Mucosa of descending colon (tissue), 3 donors: Measurements from ENCODE around the gene TTC7B. TPM values are rescaled to one million over a fixed set of nuclear protein-coding genes. Genes with fewer than 3 reads are reported as not detected.
"Not testable (repeated sequence)": the region's sequence is repeated elsewhere in the genome, so short reads cannot be mapped to it uniquely, and the experiment has no call there.

Experiments
- ATAC-seq: fragments of 200-7000 bp; cut with Tn5 transposase; one replicate; pipeline ENCODE4 v1.9.1; 2020; ENCODE audit warnings: mild to moderate bottlenecking, moderate library complexity
- DNase-seq, 3 donors: peaks; one replicate each; pipeline ENCODE4 v3.0.0-alpha.2; 2020
- H3K36me3 ChIP-seq: fragments of 200-600 bp; one replicate; pipeline ENCODE4 v1.8.0; 2021; ENCODE audit warnings: low read depth, mild to moderate bottlenecking
- H3K4me1 ChIP-seq: fragments of 200-600 bp; one replicate; pipeline ENCODE4 v1.8.0; 2021; ENCODE audit warnings: low read depth, mild to moderate bottlenecking
- H3K4me3 ChIP-seq: fragments of 200-600 bp; one replicate; pipeline ENCODE4 v1.8.0; 2021; ENCODE audit warnings: mild to moderate bottlenecking
- H3K9me3 ChIP-seq: fragments of 200-600 bp; one replicate; pipeline ENCODE4 v1.8.0; 2021; ENCODE audit warnings: mild to moderate bottlenecking
- CTCF ChIP-seq: fragments of 200-600 bp; IDR thresholded peaks from one replicate; pipeline ENCODE4 v1.8.0; 2022; ENCODE audit warnings: antibody characterized with exemption, mild to moderate bottlenecking
- intact Hi-C, 2 donors: fragments of 100-400 bp; cut with DNase I in 1 of 2; cut with micrococcal nuclease in 1 of 2; formaldehyde crosslinking; loops; one replicate each; pipeline versions ENCODE4 v1.11.0 to v1.11.1; 2022; cut with DNase I, micrococcal nuclease
- total RNA-seq, 3 donors: library from RNA; stranded (reverse); fragmentation: NEBNext Ultra II Directional in 2 of 3; extraction: Animal tissue kit (Norgen Biotek cat#: 25700) in 2 of 3; gene quantifications; one replicate each; pipeline versions ENCODE4 v1.2.1 to v1.2.4, GENCODE V29; 2021 to 2023
- donor health status: DM: no; HTN: no; CAD: no; lungs with moderate emphysema.
- donor health status: DM: no; HTN: no; CAD: no.
- donor health status: DM: no; HTN: yes; CAD: no.

TTC7B gene
- total RNA-seq, 3 donors from 2014 or later = 6.0 to 72.8 (median 10.0) TPM

GRCh38 chr14:90532826-90533525 is 283.3 kb downstream of the TTC7B start:
- no peak overlapping the region for H3K4me3 ChIP-seq
- no peaks in the 10 kb centered on the region for H3K9me3 ChIP-seq
- DNase-seq (peak in 2 of 3 donors; percentile 11 to 34), ATAC-seq (no peak)
- no peaks in the 10 kb centered on the region for H3K4me1 ChIP-seq
- no peak for TF ChIP-seq CTCF
- intact Hi-C loops = no loop called here
- no peaks in the 10 kb centered on the region for H3K36me3 ChIP-seq

- DNase-seq = peak in 1 of 3 donors; percentile 7
- no peak for ATAC-seq
- H3K4me1 ChIP-seq = no peaks in the 10 kb centered on the region
- TF ChIP-seq CTCF = no peak
- intact Hi-C loops = no loop called here
- H3K4me3 ChIP-seq = no peak overlapping the region
- H3K9me3 ChIP-seq = no peaks in the 10 kb centered on the region
- H3K36me3 ChIP-seq = no peaks in the 10 kb centered on the region
These were observed 284.7 kb downstream of the TTC7B start for GRCh38 chr14:90531497-90531896.

- no peak for TF ChIP-seq CTCF
- intact Hi-C loops = no loop called here
These were observed 285.7 kb downstream of the TTC7B start for GRCh38 chr14:90530523-90530922.

GRCh38 chr14:90527978-90528377 is 288.3 kb downstream of the TTC7B start:
- Histone ChIP-seq H3K36me3 (no peaks in the 10 kb centered on the region), H3K9me3 (no peaks in the 10 kb centered on the region), H3K4me3 (no peak overlapping the region), H3K4me1 (no peaks in the 10 kb centered on the region)
- ATAC-seq (no peak), DNase-seq (peak in 1 of 3 donors; percentile 12)
- TF ChIP-seq CTCF = no peak
- intact Hi-C loops = no loop called here

More at GRCh38 chr14:90530523-90530922, 285.7 kb downstream of the TTC7B start:
- DNase-seq (peak in 1 of 3 donors; percentile 3), ATAC-seq (peak; percentile 21)
- Histone ChIP-seq H3K4me3 (no peak overlapping the region), H3K4me1 (no peaks in the 10 kb centered on the region), H3K36me3 (no peaks in the 10 kb centered on the region), H3K9me3 (no peaks in the 10 kb centered on the region)

GRCh38 chr14:90526536-90526935 is 289.7 kb downstream of the TTC7B start:
- H3K4me3 ChIP-seq, H3K9me3 ChIP-seq, ATAC-seq, H3K36me3 ChIP-seq, intact Hi-C loops, DNase-seq, H3K4me1 ChIP-seq: not testable (repeated sequence)

GRCh38 chr14:90525353-90526028 is 290.7 kb downstream of the TTC7B start:
- intact Hi-C loops, H3K4me3 ChIP-seq: not testable (repeated sequence)

More at GRCh38 chr14:90525353-90526028, 290.7 kb downstream of the TTC7B start:
- H3K36me3 ChIP-seq, H3K9me3 ChIP-seq, H3K4me1 ChIP-seq: not testable (repeated sequence)
- ATAC-seq (peak; percentile 48), DNase-seq (peak in 1 of 3 donors; percentile 23)
